B cell (primary cell): ENCODE measurements around the gene KCNJ18. TPM values are rescaled to one million over a fixed set of nuclear protein-coding genes. Genes with fewer than 3 reads are reported as not detected.
"Not testable (repeated sequence)": the region's sequence is repeated elsewhere in the genome, so short reads cannot be mapped to it uniquely, and the experiment has no call there.

ENCODE experiments used
- ATAC-seq: fragments of 200-7000 bp; cut with Tn5 transposase; one replicate; pipeline ENCODE4 v1.10.0; 2021; ENCODE audit warnings: low read depth, mild to moderate bottlenecking, moderate number of reproducible peaks, moderate library complexity
- CTCF ChIA-PET: fragments of 350-600 bp; sonication (Branson Sonifier 250); formaldehyde crosslinking; loops from one replicate; lab custom pipeline; 2021; ENCODE audit warnings: antibody characterized with exemption, inconsistent platforms; lab: Charles Lee
- POLR2A ChIA-PET: fragments of 350-600 bp; sonication (Branson Sonifier 250); formaldehyde crosslinking; loops from one replicate; lab custom pipeline; 2021; ENCODE audit warnings: antibody characterized with exemption; lab: Charles Lee
- DNase-seq: peaks from one replicate; pipeline ENCODE4 v3.0.0; 2013
- H2AFZ ChIP-seq: 2 replicates; pipeline ENCODE4 v1.6.1; 2012; ENCODE audit warnings: mild to moderate bottlenecking, low read depth, low read length; ENCODE audit not compliant: insufficient read depth, poor library complexity, severe bottlenecking
- H3K27ac ChIP-seq, 2 donors: 1 replicate in 1 of 2; 2 replicates in 1 of 2; pipeline ENCODE4 v1.5.1; 2012 to 2013; ENCODE audit warnings: low read length in 2 of 2, mild to moderate bottlenecking in 2 of 2, moderate library complexity in 1 of 2
- H3K27me3 ChIP-seq, 4 experiments: fragments of 200-600 bp in 1 of 4; sonication (generic) in 1 of 4; replicated peaks in 1 of 4; 1 replicate in 2 of 4; 2 replicates in 2 of 4; pipeline versions ENCODE4 v1.6.1 to v1.7.0; 2013 to 2016; ENCODE audit warnings: low read length in 3 of 4, mild to moderate bottlenecking in 2 of 4, mixed read lengths in 1 of 4, moderate library complexity in 1 of 4; ENCODE audit not compliant: insufficient read depth in 4 of 4, control insufficient read depth in 3 of 4; ENCODE audit errors: control extremely low read depth in 1 of 4
- H3K36me3 ChIP-seq, 2 experiments: replicated peaks in 1 of 2; 1 replicate in 1 of 2; 2 replicates in 1 of 2; pipeline versions ENCODE4 v1.6.1 to v1.7.1; 2013; ENCODE audit warnings: low read length in 1 of 2; ENCODE audit not compliant: insufficient read depth in 2 of 2, control insufficient read depth in 1 of 2; ENCODE audit errors: control extremely low read depth in 1 of 2, extremely low read depth in 1 of 2
- H3K4me1 ChIP-seq, 2 donors: fragments of 200-600 bp in 1 of 2; sonication (generic) in 1 of 2; 1 replicate in 1 of 2; 2 replicates in 1 of 2; pipeline versions ENCODE4 v1.5.1 to v1.6.1; 2013 to 2017; ENCODE audit warnings: low read length in 2 of 2; ENCODE audit not compliant: control insufficient read depth in 2 of 2, insufficient read depth in 2 of 2
- H3K4me2 ChIP-seq: replicated peaks from 2 replicates; pipeline ENCODE3; 2012; ENCODE audit warnings: mild to moderate bottlenecking, low read depth, low read length; ENCODE audit not compliant: poor library complexity, severe bottlenecking
- H3K4me3 ChIP-seq, 5 experiments: fragments of 200-600 bp in 1 of 5; sonication (generic) in 1 of 5; 1 replicate in 3 of 5; 2 replicates in 2 of 5; pipeline versions ENCODE4 v1.5.1 to v1.7.0; 2011 to 2016; ENCODE audit warnings: low read length in 4 of 5, mild to moderate bottlenecking in 4 of 5, low read depth in 2 of 5, control low read depth in 1 of 5, moderate library complexity in 1 of 5; ENCODE audit not compliant: insufficient read depth in 1 of 5; ENCODE audit errors: control extremely low read depth in 1 of 5, extremely low read depth in 1 of 5
- H3K79me2 ChIP-seq: fragments of 200-600 bp; sonication (generic); one replicate; pipeline ENCODE4 v1.6.0; 2016; ENCODE audit warnings: low read length; ENCODE audit not compliant: control insufficient read depth, insufficient read depth
- H3K9ac ChIP-seq: fragments of 200-600 bp; sonication (generic); 2 replicates; pipeline ENCODE4 v1.6.1; 2017; ENCODE audit warnings: mild to moderate bottlenecking, low read length, moderate library complexity
- H3K9me3 ChIP-seq, 3 donors: one replicate each; pipeline versions ENCODE4 v1.6.1 to v1.7.1; 2013; ENCODE audit warnings: low read length in 2 of 3; ENCODE audit not compliant: control insufficient read depth in 2 of 3, insufficient read depth in 1 of 3; ENCODE audit errors: control extremely low read depth in 1 of 3
- H4K20me1 ChIP-seq: 2 replicates; pipeline ENCODE4 v1.6.0; 2012; ENCODE audit warnings: mild to moderate bottlenecking, low read length; ENCODE audit not compliant: insufficient read depth, control insufficient read depth, poor library complexity, severe bottlenecking
- H3K27ac Mint-ChIP-seq: one replicate; pipeline ENCODE4 v1.8.0; 2021; ENCODE audit warnings: mixed read lengths
- H3K27me3 Mint-ChIP-seq: one replicate; pipeline ENCODE4 v1.8.0; 2021; ENCODE audit warnings: mixed read lengths
- H3K4me1 Mint-ChIP-seq: one replicate; pipeline ENCODE4 v1.8.0; 2021; ENCODE audit warnings: mixed read lengths
- H3K4me3 Mint-ChIP-seq: one replicate; pipeline ENCODE4 v1.8.0; 2021; ENCODE audit warnings: mixed read lengths
- H3K9me3 Mint-ChIP-seq: one replicate; pipeline ENCODE4 v1.8.0; 2022; ENCODE audit warnings: mixed read lengths; ENCODE audit not compliant: insufficient read depth
- WGBS: methylation state at CpG from one replicate; pipeline ENCODE4 v1.1.5; 2013; ENCODE audit warnings: missing lambda C conversion rate; ENCODE audit not compliant: insufficient coverage; 5-methylcytosine and 5-hydroxymethylcytosine counted together
- intact Hi-C: fragments of 100-400 bp; cut with micrococcal nuclease; formaldehyde crosslinking; loops from one replicate; pipeline ENCODE4 v1.10.0; 2022
- polyA plus RNA-seq: library from polyadenylated mRNA; depleted of rRNA; stranded (reverse); fragments of >200 nt; gene quantifications from 2 replicates; pipeline ENCODE4 v1.2.3, GENCODE V29; 2012
- total RNA-seq, 2 donors: library from RNA; stranded (reverse); fragments of 120-200 nt in 1 of 2; gene quantifications; 1 replicate in 1 of 2; 2 replicates in 1 of 2; pipeline versions ENCODE4 v1.2.3 to v1.2.4, GENCODE V29; 2013 to 2022

Gene KCNJ18
- total and polyA plus RNA-seq, 2 donors (not counting 1 experiment from before 2014, with no cell fraction given) = not detected

DNA sequence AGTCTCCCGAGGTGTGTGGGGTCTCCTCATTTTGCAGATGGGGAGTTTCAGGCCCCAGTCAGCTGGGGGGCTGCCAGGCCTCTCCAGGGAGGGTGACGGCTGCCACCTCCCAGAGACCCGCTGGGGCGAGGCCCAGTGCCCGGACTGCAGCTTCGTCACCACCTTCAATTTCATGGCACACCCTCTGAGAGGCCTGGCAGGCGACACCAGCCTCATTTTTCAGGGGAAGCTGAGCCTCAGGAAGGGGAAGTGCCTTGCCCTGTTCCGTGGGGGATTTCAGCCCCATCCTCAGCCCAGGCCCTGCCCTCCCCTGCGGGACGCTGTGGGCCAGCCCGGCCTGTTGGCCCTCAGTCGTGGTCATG, 362 bp downstream of the KCNJ18 start:
- H3K4me2 ChIP-seq, H3K4me3 ChIP-seq, H3K4me1 ChIP-seq, H3K36me3 ChIP-seq, H3K27me3 Mint-ChIP-seq, H3K27ac ChIP-seq, H3K27me3 ChIP-seq, H3K9ac ChIP-seq, H4K20me1 ChIP-seq, DNase-seq, intact Hi-C loops, POLR2A ChIA-PET, H3K4me3 Mint-ChIP-seq, CTCF ChIA-PET, H3K4me1 Mint-ChIP-seq, H3K79me2 ChIP-seq, ATAC-seq, H3K9me3 Mint-ChIP-seq, H3K27ac Mint-ChIP-seq, H2AFZ ChIP-seq: not testable (repeated sequence)
- H3K9me3 ChIP-seq = peaks cover 0 to 36% (median 0%) of the 10 kb centered on the region in 3 donors
- WGBS = 83% methylated on average over 8 of the region's 12 CpGs

DNA sequence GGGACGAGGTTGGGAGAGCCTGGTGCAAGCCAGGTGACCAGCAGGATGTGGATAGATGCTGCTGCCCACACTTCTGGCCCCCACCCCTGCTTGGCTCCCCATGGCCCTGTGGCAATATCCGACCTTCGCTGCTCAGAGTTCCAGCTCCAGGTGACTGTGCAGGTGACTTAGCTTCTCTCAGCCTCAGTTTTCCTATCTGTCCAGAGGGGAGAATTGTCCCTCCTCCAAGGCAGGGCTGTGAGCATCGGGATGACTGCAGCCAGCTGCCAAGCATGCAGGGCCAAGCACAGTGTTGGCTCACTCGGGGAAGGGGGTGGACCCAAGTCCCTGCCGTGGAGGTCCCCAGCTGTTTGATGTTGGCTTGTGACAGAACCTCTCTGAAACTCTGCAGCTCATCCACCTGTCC, 1.1 kb downstream of the KCNJ18 start:
- H3K4me3 ChIP-seq, H3K4me1 Mint-ChIP-seq, H3K4me2 ChIP-seq, H3K27me3 ChIP-seq, H3K79me2 ChIP-seq, intact Hi-C loops, H3K27me3 Mint-ChIP-seq, H3K9ac ChIP-seq, H3K9me3 Mint-ChIP-seq, H3K27ac Mint-ChIP-seq, H3K4me3 Mint-ChIP-seq, H3K36me3 ChIP-seq, H2AFZ ChIP-seq, H3K4me1 ChIP-seq, H3K27ac ChIP-seq, ATAC-seq, H4K20me1 ChIP-seq, CTCF ChIA-PET, POLR2A ChIA-PET, DNase-seq: not testable (repeated sequence)
- WGBS = 58% methylated on average over 4 of the region's 6 CpGs
- H3K9me3 ChIP-seq = peaks cover 0 to 37% (median 0%) of the 10 kb centered on the region in 3 donors

DNA sequence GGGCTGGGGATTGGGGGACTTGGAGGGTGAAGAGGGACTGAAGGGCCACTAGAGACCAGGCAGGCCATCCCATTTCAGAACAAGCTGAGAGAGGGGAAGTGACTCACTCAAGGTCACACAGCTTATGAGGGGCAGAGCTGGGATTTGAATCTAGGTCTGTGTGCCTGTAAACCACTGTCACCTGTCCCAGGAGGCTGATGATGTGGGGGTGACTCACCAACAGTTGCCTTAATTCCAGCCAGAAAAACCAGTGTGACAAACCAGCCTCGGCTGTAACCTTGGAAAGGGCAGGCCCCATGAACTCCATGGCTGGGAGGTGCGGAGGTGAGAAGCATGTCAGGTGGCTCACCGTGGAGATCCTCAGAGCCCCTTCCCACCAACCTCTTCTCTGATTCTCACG, 1.6 kb downstream of the KCNJ18 start:
- WGBS = 63% methylated on average over 1 of the region's 4 CpGs
- H3K4me1 Mint-ChIP-seq, H4K20me1 ChIP-seq, H3K4me2 ChIP-seq, intact Hi-C loops, H3K79me2 ChIP-seq, H3K4me3 ChIP-seq, POLR2A ChIA-PET, ATAC-seq, H3K9me3 Mint-ChIP-seq, H3K36me3 ChIP-seq, CTCF ChIA-PET, H3K27me3 ChIP-seq, H3K9ac ChIP-seq, H3K4me3 Mint-ChIP-seq, DNase-seq, H2AFZ ChIP-seq, H3K27me3 Mint-ChIP-seq, H3K27ac Mint-ChIP-seq, H3K27ac ChIP-seq, H3K4me1 ChIP-seq: not testable (repeated sequence)
- H3K9me3 ChIP-seq = peaks cover 0 to 32% (median 0%) of the 10 kb centered on the region in 3 donors

DNA sequence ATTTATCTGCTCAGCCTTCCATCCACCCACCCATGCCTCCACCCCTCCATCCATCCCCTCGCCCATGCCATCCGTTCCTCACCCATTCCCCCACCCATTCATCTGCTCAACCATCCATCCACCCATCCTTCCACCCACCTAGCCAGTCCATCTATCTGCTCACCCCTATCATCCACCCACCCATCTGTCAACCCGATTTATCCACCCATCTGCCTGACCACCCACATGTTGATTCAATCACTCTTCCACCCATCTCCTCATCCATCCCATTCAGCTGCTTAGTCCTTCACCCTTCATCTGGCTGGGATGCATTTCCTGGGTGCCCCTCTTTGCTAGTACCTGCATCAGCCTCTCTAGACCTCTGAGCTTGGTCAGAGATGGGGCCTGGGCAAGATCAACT, 3.9 kb downstream of the KCNJ18 start:
- H3K79me2 ChIP-seq, H3K27me3 ChIP-seq, H3K27ac Mint-ChIP-seq, DNase-seq, H3K4me1 ChIP-seq, POLR2A ChIA-PET, H4K20me1 ChIP-seq, intact Hi-C loops, H3K4me1 Mint-ChIP-seq, H3K27ac ChIP-seq, H2AFZ ChIP-seq, H3K9ac ChIP-seq, H3K27me3 Mint-ChIP-seq, H3K4me3 Mint-ChIP-seq, CTCF ChIA-PET, H3K36me3 ChIP-seq, H3K4me3 ChIP-seq, H3K9me3 Mint-ChIP-seq, ATAC-seq, H3K4me2 ChIP-seq: not testable (repeated sequence)
- H3K9me3 ChIP-seq = peaks cover 0 to 22% (median 0%) of the 10 kb centered on the region in 3 donors
- WGBS = 90% methylated on average over 1 of the region's 3 CpGs
